Loucy (cell line): Measurements from ENCODE around the gene ERFL.

ENCODE experiments used
- H2AFZ ChIP-seq: fragments of 200-600 bp; sonication (generic); 2 replicates; pipeline ENCODE4 v1.6.0; 2016; ENCODE audit warnings: antibody characterized with exemption, mild to moderate bottlenecking, low read length, moderate library complexity
- H3F3A ChIP-seq: fragments of 200-600 bp; 2 replicates; pipeline ENCODE4 v1.6.0; 2016; ENCODE audit warnings: antibody characterized with exemption, low read depth, mild to moderate bottlenecking
- H3K27me3 ChIP-seq: fragments of 200-600 bp; sonication (generic); 2 replicates; pipeline ENCODE4 v1.6.1; 2014; ENCODE audit warnings: low read length, mild to moderate bottlenecking; ENCODE audit not compliant: insufficient read depth, poor library complexity, severe bottlenecking
- H3K36me3 ChIP-seq: fragments of 200-600 bp; sonication (generic); 2 replicates; pipeline ENCODE4 v1.6.1; 2016; ENCODE audit warnings: low read length; ENCODE audit not compliant: insufficient read depth
- H3K4me1 ChIP-seq: fragments of 200-600 bp; sonication (generic); 2 replicates; pipeline ENCODE4 v1.5.1; 2014; ENCODE audit warnings: low read length, mild to moderate bottlenecking; ENCODE audit not compliant: insufficient read depth, poor library complexity, severe bottlenecking
- H3K4me2 ChIP-seq: fragments of 200-600 bp; sonication (generic); 2 replicates; pipeline ENCODE4 v1.6.0; 2014; ENCODE audit warnings: antibody characterized with exemption, low read length, low read depth, mild to moderate bottlenecking; ENCODE audit not compliant: poor library complexity, severe bottlenecking
- H3K4me3 ChIP-seq: fragments of 200-600 bp; sonication (generic); 2 replicates; pipeline ENCODE4 v1.5.1; 2014; ENCODE audit warnings: low read length, mild to moderate bottlenecking, mixed read lengths; ENCODE audit not compliant: poor library complexity, severe bottlenecking
- H3K79me2 ChIP-seq: fragments of 200-600 bp; sonication (generic); 2 replicates; pipeline ENCODE4 v1.6.1; 2014; ENCODE audit warnings: low read length; ENCODE audit not compliant: insufficient read depth
- H3K9ac ChIP-seq: fragments of 200-600 bp; sonication (generic); 2 replicates; pipeline ENCODE4 v1.6.0; 2014; ENCODE audit warnings: mild to moderate bottlenecking, low read depth, low read length, moderate library complexity; ENCODE audit not compliant: poor library complexity, severe bottlenecking
- H3K9me2 ChIP-seq: fragments of 200-600 bp; sonication (generic); replicated peaks from 2 replicates; pipeline ENCODE4 v1.6.1; 2016; ENCODE audit warnings: low read depth, low read length, mixed read lengths
- H3K9me3 ChIP-seq: fragments of 200-600 bp; sonication (generic); 2 replicates; pipeline ENCODE4 v1.6.1; 2014; ENCODE audit warnings: mild to moderate bottlenecking, antibody characterized with exemption, low read length, low read depth; ENCODE audit not compliant: insufficient read depth
- H4K20me1 ChIP-seq: fragments of 200-600 bp; sonication (generic); 2 replicates; pipeline ENCODE4 v1.6.0; 2014; ENCODE audit warnings: antibody characterized with exemption, low read length, mild to moderate bottlenecking; ENCODE audit not compliant: insufficient read depth, poor library complexity, severe bottlenecking
- CTCF ChIP-seq: fragments of 200-600 bp; sonication (generic); conservative IDR thresholded peaks from 2 replicates; pipeline ENCODE4 v1.5.1; 2014; ENCODE audit warnings: mild to moderate bottlenecking, antibody characterized with exemption, low read length
- EZH2phosphoT487 ChIP-seq: fragments of 200-600 bp; IDR thresholded peaks from 2 replicates; pipeline ENCODE4 v1.6.1; 2018; ENCODE audit warnings: antibody characterized with exemption, mild to moderate bottlenecking, moderate library complexity, borderline replicate concordance

ERFL gene

GRCh38 chr19:41932259-41932719 is 4.0 kb upstream of the ERFL start:
- no peaks in the 10 kb centered on the region for H3F3A ChIP-seq
- peaks cover 28% of the 10 kb centered on the region for H3K4me1 ChIP-seq
- no peak overlapping the region for H2AFZ ChIP-seq
- no peaks in the 10 kb centered on the region for H3K9me2 ChIP-seq
- TF ChIP-seq CTCF (no peak), EZH2phosphoT487 (no peak)
- H3K4me2 ChIP-seq = no peak overlapping the region
- H3K36me3 ChIP-seq = no peaks in the 10 kb centered on the region
- no peak overlapping the region for H3K4me3 ChIP-seq
- no peak overlapping the region for H3K9ac ChIP-seq
- H3K27me3 ChIP-seq = no peaks in the 10 kb centered on the region
- H4K20me1 ChIP-seq = no peaks in the 10 kb centered on the region
- H3K79me2 ChIP-seq = peaks cover 10% of the 10 kb centered on the region; the same call in 1 of the 2 replicates
- H3K9me3 ChIP-seq = no peaks in the 10 kb centered on the region

DNA sequence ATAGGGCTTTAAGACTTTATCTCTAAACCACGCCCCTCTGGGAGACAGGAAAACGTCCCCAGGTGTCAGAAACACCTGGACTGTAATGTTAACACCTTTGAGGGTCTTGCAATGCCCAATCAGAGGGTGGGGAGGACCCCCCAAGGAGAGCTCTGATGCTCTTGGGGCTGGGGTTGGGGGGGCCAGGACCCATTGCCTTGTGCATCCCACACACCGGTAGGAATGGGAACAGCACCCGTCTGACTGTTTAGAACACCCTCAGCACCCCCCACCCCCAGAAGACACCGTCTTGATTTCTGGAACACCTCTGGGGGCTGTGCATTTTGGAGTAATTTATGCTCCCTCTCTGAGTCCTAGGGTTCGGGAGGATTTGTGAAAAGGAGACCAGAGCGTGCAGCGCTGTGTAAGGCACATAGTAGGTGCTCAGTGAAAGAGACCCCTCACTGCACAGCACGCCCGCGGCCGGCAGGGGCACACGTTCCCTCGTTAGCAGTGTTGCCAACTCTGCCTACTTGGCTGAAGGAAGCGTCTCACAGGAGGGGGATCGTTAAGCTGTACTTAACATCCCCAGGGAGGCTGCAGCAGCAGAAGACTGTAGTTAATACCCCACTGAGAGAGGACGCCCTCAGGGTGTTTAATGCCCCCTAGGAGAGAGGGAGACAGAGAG is 2.8 kb upstream of the ERFL start:
- Histone ChIP-seq H3K4me2 (no peak overlapping the region), H3K4me3 (no peak overlapping the region), H3K27me3 (no peaks in the 10 kb centered on the region), H3K79me2 (peaks cover 10% of the 10 kb centered on the region; the same call in 1 of the 2 replicates), H4K20me1 (no peaks in the 10 kb centered on the region), H3K9me3 (no peaks in the 10 kb centered on the region), H3K4me1 (peaks cover 29% of the 10 kb centered on the region), H2AFZ (no peak overlapping the region), H3F3A (no peaks in the 10 kb centered on the region), H3K36me3 (no peaks in the 10 kb centered on the region), H3K9me2 (no peaks in the 10 kb centered on the region), H3K9ac (no peak overlapping the region)
- TF ChIP-seq CTCF (no peak), EZH2phosphoT487 (no peak)

GRCh38 chr19:41930322-41930722 is 2.1 kb upstream of the ERFL start:
- no peaks in the 10 kb centered on the region for H3K36me3 ChIP-seq
- TF ChIP-seq CTCF (no peak), EZH2phosphoT487 (no peak)
- H3K9me3 ChIP-seq = no peaks in the 10 kb centered on the region
- H3K9me2 ChIP-seq = no peaks in the 10 kb centered on the region
- no peaks in the 10 kb centered on the region for H3F3A ChIP-seq
- no peak overlapping the region for H3K4me2 ChIP-seq
- no peaks in the 10 kb centered on the region for H4K20me1 ChIP-seq
- H3K9ac ChIP-seq = no peak overlapping the region
- H3K4me1 ChIP-seq = peaks cover 29% of the 10 kb centered on the region
- H3K27me3 ChIP-seq = no peaks in the 10 kb centered on the region
- H2AFZ ChIP-seq = no peak overlapping the region
- H3K4me3 ChIP-seq = no peak overlapping the region
- peaks cover 10% of the 10 kb centered on the region; the same call in 1 of the 2 replicates for H3K79me2 ChIP-seq
